ENCODE data around the gene RXFP4.
A peak's percentile ranks its signal among the peaks of the same experiment; 100 is the strongest.
"Not testable (repeated sequence)": the region's sequence is repeated elsewhere in the genome, so short reads cannot be mapped to it uniquely, and the experiment has no call there.

Gene RXFP4, protein sequence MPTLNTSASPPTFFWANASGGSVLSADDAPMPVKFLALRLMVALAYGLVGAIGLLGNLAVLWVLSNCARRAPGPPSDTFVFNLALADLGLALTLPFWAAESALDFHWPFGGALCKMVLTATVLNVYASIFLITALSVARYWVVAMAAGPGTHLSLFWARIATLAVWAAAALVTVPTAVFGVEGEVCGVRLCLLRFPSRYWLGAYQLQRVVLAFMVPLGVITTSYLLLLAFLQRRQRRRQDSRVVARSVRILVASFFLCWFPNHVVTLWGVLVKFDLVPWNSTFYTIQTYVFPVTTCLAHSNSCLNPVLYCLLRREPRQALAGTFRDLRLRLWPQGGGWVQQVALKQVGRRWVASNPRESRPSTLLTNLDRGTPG

DNA sequence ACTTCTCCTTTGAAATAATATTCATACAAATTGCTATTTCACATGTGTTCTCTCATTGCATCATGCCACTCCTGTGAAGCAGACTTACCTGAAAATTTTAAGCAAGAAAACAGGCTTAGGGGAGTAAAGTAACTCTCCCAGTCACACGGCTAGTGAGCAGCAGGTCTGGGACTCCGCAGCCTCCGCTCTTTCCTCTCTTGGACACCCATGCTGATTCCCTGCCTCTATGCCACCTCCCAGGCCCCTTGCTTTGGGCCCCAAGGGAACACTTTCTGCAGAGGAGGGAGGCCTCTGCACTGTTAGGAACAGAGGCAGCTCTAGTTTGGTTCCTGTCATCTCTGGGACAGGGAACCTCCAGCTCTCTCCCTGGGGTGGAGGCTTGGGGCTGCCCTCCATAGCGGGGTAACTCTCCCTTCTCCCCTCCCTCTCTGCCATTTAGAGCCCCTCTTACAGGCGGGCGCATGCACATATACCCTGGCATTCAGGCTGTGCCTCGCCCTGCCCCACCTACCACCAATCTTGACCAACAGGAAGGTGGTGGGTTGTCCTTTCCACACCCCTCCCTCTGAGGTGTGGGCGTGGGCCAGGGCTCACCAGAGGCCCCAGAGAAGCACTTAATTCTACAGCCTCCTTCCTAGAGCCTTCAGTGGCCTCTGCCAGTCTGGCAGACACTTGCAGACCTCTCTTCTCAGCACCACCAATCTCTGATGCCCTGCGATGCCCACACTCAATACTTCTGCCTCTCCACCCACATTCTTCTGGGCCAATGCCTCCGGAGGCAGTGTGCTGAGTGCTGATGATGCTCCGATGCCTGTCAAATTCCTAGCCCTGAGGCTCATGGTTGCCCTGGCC lies at the start of gene RXFP4:
Gene RXFP4, plus strand, starts transcription at position 646 of the 852 bp plus-strand sequence. Its CDS starts 72 bp downstream, at position 718.
- no peaks in the 10 kb centered on the region for H3K79me2 ChIP-seq (ENCODE audit: control insufficient read depth, insufficient read depth, low read length, unreplicated experiment)
- H3K27ac ChIP-seq (ENCODE audit: low read depth, low read length): peak within 1 kb of the TSS; percentile 15
- H3K4me3 ChIP-seq (ENCODE audit: low read depth, low read length): no peak within 1 kb of the TSS; the same call in 1 of the 2 replicates
- no peaks in the 10 kb centered on the region for H3K27me3 ChIP-seq (ENCODE audit: insufficient read depth, low read length)
- no peak within 1 kb of the TSS for H2AFZ ChIP-seq (ENCODE audit: low read length, unreplicated experiment)
- H3K36me3 ChIP-seq (ENCODE audit: insufficient read depth, low read length): peaks cover 3% of the 10 kb centered on the region; the same call in 1 of the 2 replicates
- H3K4me1 ChIP-seq (ENCODE audit: control insufficient read depth, insufficient read depth, low read length, unreplicated experiment): peaks cover 24% of the 10 kb centered on the region

DNA sequence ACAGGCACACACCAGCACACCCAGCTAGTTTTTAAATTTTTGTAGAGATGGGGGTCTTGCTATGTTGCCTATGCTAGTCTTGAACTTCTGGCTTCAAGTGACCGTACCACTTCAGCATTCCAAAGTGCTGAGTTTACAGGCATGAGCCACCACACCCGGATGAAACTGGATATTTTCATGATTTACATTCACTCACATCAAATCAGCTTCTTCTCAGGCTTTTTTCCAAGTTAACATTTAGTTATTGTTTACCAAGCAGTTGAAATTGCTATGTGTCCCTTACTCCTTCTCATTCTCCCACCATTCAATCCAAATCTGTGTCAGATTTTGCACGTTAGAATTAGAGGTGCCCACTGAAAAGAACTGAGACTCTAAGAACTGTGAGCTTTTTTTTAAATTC lies 48.6 kb upstream of the RXFP4 start:
- Histone ChIP-seq H3K4me3 (ENCODE audit: low read depth, low read length) (peak overlapping the region; percentile 45), H2AFZ (ENCODE audit: low read length, unreplicated experiment) (no peak overlapping the region)

DNA sequence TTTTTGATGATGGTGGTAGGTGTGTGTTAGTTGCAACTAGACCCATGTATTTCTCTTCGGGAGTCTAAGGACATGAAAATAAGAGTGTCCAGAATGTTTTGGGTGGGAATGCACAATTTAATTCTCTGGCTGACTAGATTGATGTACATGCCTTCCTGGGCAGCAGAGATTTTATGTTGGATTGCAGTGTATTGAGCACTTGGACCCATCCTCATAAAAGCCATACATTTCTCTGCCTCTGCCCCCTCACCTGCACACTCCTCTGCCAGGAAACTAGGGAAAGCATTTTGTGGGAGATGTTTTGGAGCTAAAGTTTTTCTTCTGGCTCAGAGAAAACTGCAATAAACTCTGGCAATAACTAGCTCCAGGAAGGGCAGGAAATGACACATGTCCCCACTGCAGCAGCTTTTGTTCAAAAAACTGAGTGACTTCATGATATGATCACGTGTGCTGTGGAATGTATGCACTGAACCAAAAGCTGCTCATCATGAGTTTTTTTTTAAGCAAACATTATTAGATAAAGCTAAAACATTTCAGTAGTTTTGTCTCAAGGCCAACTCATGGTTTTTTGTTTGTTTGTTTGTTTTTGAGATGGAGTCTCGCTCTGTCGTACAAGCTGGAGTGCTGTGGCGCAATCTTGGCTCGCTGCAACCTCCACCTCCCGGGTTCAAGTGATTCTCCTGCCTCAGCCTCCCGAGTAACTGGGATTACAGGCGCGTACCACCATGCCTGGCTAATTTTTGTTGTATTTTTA lies 47.9 kb upstream of the RXFP4 start:
- peak overlapping the region; percentile 98 for H3K27ac ChIP-seq (ENCODE audit: low read depth, low read length)
- H3K4me1 ChIP-seq (ENCODE audit: control insufficient read depth, insufficient read depth, low read length, unreplicated experiment): peaks cover 38% of the 10 kb centered on the region
- no peaks in the 10 kb centered on the region for H3K79me2 ChIP-seq (ENCODE audit: control insufficient read depth, insufficient read depth, low read length, unreplicated experiment)
- peaks cover 9% of the 10 kb centered on the region for H3K36me3 ChIP-seq (ENCODE audit: insufficient read depth, low read length)
- no peak overlapping the region for H2AFZ ChIP-seq (ENCODE audit: low read length, unreplicated experiment)
- H3K27me3 ChIP-seq (ENCODE audit: insufficient read depth, low read length): no peaks in the 10 kb centered on the region
- H3K4me3 ChIP-seq (ENCODE audit: low read depth, low read length): peak overlapping the region; percentile 45

More for the DNA sequence above, 48.6 kb upstream of the RXFP4 start:
- Histone ChIP-seq H3K79me2 (ENCODE audit: control insufficient read depth, insufficient read depth, low read length, unreplicated experiment) (no peaks in the 10 kb centered on the region), H3K4me1 (ENCODE audit: control insufficient read depth, insufficient read depth, low read length, unreplicated experiment) (peaks cover 36% of the 10 kb centered on the region), H3K36me3 (ENCODE audit: insufficient read depth, low read length) (peaks cover 4% of the 10 kb centered on the region), H3K27ac (ENCODE audit: low read depth, low read length) (peak overlapping the region; percentile 98), H3K27me3 (ENCODE audit: insufficient read depth, low read length) (no peaks in the 10 kb centered on the region)

DNA sequence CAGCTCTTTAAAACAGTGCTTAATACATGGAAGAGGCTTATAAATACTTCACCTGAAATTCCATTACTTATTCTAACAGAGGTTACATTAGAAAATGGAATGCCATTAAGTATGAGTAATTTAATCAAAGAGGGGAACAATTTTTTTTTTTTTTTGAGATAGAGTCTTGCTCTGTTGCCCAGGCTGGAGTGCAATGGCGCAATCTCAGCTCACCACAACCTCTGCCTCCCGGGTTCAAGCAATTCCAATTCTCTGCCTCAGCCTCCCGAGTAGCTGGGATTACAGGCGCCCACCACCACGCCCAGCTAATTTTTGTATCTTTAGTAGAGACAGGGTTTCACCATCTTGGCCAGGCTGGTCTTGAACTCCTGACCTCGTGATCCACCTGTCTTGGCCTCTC lies 45.8 kb upstream of the RXFP4 start:
- H3K36me3 ChIP-seq (ENCODE audit: insufficient read depth, low read length): peaks cover 27% of the 10 kb centered on the region
- 0 out of 2 replicates have a peak overlapping the region, but pooled peaks have one; percentile 16 for H3K27ac ChIP-seq (ENCODE audit: low read depth, low read length)
- not testable (repeated sequence) for H3K27me3 ChIP-seq (ENCODE audit: insufficient read depth, low read length); H2AFZ ChIP-seq (ENCODE audit: low read length, unreplicated experiment); H3K79me2 ChIP-seq (ENCODE audit: control insufficient read depth, insufficient read depth, low read length, unreplicated experiment); H3K4me3 ChIP-seq (ENCODE audit: low read depth, low read length)
- H3K4me1 ChIP-seq (ENCODE audit: control insufficient read depth, insufficient read depth, low read length, unreplicated experiment): peaks cover 25% of the 10 kb centered on the region

DNA sequence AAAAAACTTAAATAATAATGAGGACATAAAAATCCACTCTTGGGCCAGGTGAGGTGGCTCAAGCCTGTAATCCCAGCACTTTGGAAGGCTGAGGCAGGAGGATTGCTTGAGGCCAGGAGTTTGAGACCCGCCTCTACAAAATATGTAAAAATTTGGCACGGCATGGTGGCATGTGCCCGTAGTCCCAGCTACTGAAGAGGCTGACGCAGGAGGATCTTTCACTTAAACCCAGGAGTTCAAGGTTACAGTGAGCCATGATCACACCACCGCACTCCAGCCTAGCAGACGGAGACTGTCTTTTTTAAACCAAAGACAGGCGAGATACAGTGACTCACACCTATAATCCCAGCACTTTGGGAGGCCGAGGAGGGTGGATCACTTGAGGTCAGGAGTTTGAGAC lies 45.0 kb upstream of the RXFP4 start:
- H3K36me3 ChIP-seq (ENCODE audit: insufficient read depth, low read length): peaks cover 27% of the 10 kb centered on the region
- peaks cover 25% of the 10 kb centered on the region for H3K4me1 ChIP-seq (ENCODE audit: control insufficient read depth, insufficient read depth, low read length, unreplicated experiment)
- not testable (repeated sequence) for H2AFZ ChIP-seq (ENCODE audit: low read length, unreplicated experiment); H3K79me2 ChIP-seq (ENCODE audit: control insufficient read depth, insufficient read depth, low read length, unreplicated experiment); H3K27ac ChIP-seq (ENCODE audit: low read depth, low read length); H3K27me3 ChIP-seq (ENCODE audit: insufficient read depth, low read length); H3K4me3 ChIP-seq (ENCODE audit: low read depth, low read length)

DNA sequence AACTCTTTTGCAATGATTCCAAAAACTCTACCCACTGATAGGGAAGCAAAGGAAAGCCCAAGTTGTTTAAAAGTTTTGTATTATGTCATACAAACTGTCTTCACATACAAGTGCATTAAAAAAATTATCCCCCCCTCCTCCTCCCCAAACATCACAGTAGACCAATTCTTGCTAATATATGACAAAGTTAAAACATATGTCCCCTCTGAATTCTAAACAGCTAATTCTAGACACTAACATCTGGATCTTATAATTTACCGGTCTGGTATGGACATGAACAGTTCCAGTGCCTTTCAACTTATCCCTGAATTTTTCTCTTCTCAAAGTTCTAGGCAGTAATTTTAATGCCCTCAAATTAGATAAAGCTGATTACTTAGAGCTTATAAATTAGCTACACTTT lies 43.7 kb upstream of the RXFP4 start:
- H3K4me1 ChIP-seq (ENCODE audit: control insufficient read depth, insufficient read depth, low read length, unreplicated experiment): peaks cover 18% of the 10 kb centered on the region
- no peaks in the 10 kb centered on the region for H3K27me3 ChIP-seq (ENCODE audit: insufficient read depth, low read length)
- H2AFZ ChIP-seq (ENCODE audit: low read length, unreplicated experiment): no peak overlapping the region
- no peaks in the 10 kb centered on the region for H3K79me2 ChIP-seq (ENCODE audit: control insufficient read depth, insufficient read depth, low read length, unreplicated experiment)
- no peak overlapping the region for H3K4me3 ChIP-seq (ENCODE audit: low read depth, low read length)
- peaks cover 27% of the 10 kb centered on the region for H3K36me3 ChIP-seq (ENCODE audit: insufficient read depth, low read length)
- no peak overlapping the region for H3K27ac ChIP-seq (ENCODE audit: low read depth, low read length)

DNA sequence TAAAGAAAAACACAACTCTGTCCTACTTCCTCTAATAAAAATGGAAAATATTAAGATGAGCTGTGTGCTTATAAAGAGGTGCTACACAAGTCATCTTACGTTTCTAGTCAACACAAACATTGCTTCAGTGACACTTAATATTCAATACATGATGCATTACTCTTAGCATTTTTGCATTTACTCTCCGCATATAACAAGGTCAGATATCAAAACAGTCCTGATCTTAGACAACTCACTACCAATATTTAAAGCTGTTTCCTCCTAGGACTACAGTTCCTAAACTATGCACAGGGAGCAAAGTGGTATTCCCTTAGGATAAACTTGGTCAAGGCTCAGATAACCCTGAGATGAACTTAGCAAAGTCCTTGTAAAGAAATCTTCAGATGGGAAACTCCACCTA lies 42.5 kb upstream of the RXFP4 start:
- H3K27me3 ChIP-seq (ENCODE audit: insufficient read depth, low read length): no peaks in the 10 kb centered on the region
- H3K4me1 ChIP-seq (ENCODE audit: control insufficient read depth, insufficient read depth, low read length, unreplicated experiment): peaks cover 7% of the 10 kb centered on the region
- no peak overlapping the region for H2AFZ ChIP-seq (ENCODE audit: low read length, unreplicated experiment)
- H3K79me2 ChIP-seq (ENCODE audit: control insufficient read depth, insufficient read depth, low read length, unreplicated experiment): no peaks in the 10 kb centered on the region
- no peak overlapping the region for H3K4me3 ChIP-seq (ENCODE audit: low read depth, low read length)
- 0 out of 2 replicates have a peak overlapping the region, but pooled peaks have one; percentile 16 for H3K27ac ChIP-seq (ENCODE audit: low read depth, low read length)
- H3K36me3 ChIP-seq (ENCODE audit: insufficient read depth, low read length): peaks cover 30% of the 10 kb centered on the region

DNA sequence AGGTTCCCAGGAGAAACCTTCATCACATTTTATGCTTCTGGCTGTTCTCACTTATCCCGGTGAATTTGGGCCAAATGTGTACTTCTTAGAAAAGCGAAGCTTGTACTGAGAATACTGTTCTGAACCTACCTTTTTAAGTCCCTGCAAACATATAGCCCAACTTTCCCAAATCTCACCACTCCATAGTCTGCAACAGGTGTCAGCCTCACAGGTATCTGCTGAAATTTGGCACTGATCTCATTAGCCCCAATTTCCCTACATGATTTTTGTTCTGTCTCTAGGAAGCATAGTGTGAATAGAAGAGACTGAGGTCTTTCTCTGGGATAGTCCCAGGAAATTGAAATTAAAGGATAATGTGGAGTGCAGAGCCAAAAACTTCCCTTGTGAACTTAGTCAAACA lies 41.8 kb upstream of the RXFP4 start:
- Histone ChIP-seq H3K79me2 (ENCODE audit: control insufficient read depth, insufficient read depth, low read length, unreplicated experiment) (no peaks in the 10 kb centered on the region), H2AFZ (ENCODE audit: low read length, unreplicated experiment) (no peak overlapping the region), H3K4me1 (ENCODE audit: control insufficient read depth, insufficient read depth, low read length, unreplicated experiment) (peaks cover 4% of the 10 kb centered on the region), H3K27me3 (ENCODE audit: insufficient read depth, low read length) (no peaks in the 10 kb centered on the region), H3K27ac (ENCODE audit: low read depth, low read length) (no peak overlapping the region), H3K4me3 (ENCODE audit: low read depth, low read length) (no peak overlapping the region), H3K36me3 (ENCODE audit: insufficient read depth, low read length) (peaks cover 37% of the 10 kb centered on the region)

DNA sequence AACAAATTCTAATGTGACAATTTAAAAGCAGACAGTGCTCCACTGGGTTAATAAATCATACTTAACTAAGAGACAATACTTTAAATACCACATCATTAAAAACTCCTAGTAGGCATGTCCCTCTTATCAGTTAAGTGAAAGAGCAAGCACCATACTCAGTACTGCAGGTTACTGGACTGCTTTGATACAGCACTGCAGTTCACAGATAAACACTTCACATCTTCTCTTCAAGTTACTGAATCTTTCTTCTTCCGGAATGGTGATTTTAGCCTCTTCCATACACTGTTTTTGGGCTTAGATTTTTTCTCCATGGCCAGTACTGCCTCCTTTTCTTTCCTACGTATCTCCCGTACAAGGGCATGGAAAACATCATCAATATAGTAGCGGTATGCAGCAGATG lies 41.3 kb upstream of the RXFP4 start:
- no peak overlapping the region for H3K27ac ChIP-seq (ENCODE audit: low read depth, low read length)

DNA sequence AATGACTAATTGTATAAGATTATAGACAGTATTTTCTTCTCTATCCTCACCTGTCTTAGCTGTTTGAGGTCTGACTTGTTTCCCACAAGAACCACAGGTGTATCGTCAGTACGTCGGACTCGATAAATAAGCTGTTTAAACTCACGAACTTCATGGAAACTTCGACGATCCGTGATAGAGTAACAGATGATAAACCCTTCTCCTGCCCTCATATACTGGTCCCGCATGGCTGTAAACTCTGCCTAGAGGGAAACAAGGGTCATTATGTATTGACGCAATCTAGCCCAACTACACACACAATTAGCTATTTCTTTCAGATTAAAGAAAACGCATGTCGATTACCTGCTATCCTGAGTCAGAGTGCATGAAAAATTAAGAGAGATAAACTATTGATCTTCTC lies 37.2 kb upstream of the RXFP4 start:
- H3K4me3 ChIP-seq (ENCODE audit: low read depth, low read length): no peak overlapping the region
- H3K4me1 ChIP-seq (ENCODE audit: control insufficient read depth, insufficient read depth, low read length, unreplicated experiment): no peaks in the 10 kb centered on the region
- no peak overlapping the region for H3K27ac ChIP-seq (ENCODE audit: low read depth, low read length)
- H2AFZ ChIP-seq (ENCODE audit: low read length, unreplicated experiment): no peak overlapping the region
- peaks cover 11% of the 10 kb centered on the region for H3K79me2 ChIP-seq (ENCODE audit: control insufficient read depth, insufficient read depth, low read length, unreplicated experiment)
- H3K27me3 ChIP-seq (ENCODE audit: insufficient read depth, low read length): no peaks in the 10 kb centered on the region
- H3K36me3 ChIP-seq (ENCODE audit: insufficient read depth, low read length): peaks cover 27% of the 10 kb centered on the region

More for the DNA sequence above, 41.3 kb upstream of the RXFP4 start:
- Histone ChIP-seq H3K79me2 (ENCODE audit: control insufficient read depth, insufficient read depth, low read length, unreplicated experiment) (peaks cover 4% of the 10 kb centered on the region), H3K4me3 (ENCODE audit: low read depth, low read length) (no peak overlapping the region), H3K4me1 (ENCODE audit: control insufficient read depth, insufficient read depth, low read length, unreplicated experiment) (peaks cover 4% of the 10 kb centered on the region), H2AFZ (ENCODE audit: low read length, unreplicated experiment) (no peak overlapping the region), H3K27me3 (ENCODE audit: insufficient read depth, low read length) (no peaks in the 10 kb centered on the region), H3K36me3 (ENCODE audit: insufficient read depth, low read length) (peaks cover 41% of the 10 kb centered on the region)

All from ACC112 (cell line).